Measurements from ENCODE around the gene LEF1. TPM values are rescaled to one million over a fixed set of nuclear protein-coding genes. Genes with fewer than 3 reads are reported as not detected.

LEF1 gene
- polyA plus RNA-seq, 1 donor (not counting 4 experiments of a cell fraction or from before 2014, with no cell fraction given) = 1.5 TPM

DNA sequence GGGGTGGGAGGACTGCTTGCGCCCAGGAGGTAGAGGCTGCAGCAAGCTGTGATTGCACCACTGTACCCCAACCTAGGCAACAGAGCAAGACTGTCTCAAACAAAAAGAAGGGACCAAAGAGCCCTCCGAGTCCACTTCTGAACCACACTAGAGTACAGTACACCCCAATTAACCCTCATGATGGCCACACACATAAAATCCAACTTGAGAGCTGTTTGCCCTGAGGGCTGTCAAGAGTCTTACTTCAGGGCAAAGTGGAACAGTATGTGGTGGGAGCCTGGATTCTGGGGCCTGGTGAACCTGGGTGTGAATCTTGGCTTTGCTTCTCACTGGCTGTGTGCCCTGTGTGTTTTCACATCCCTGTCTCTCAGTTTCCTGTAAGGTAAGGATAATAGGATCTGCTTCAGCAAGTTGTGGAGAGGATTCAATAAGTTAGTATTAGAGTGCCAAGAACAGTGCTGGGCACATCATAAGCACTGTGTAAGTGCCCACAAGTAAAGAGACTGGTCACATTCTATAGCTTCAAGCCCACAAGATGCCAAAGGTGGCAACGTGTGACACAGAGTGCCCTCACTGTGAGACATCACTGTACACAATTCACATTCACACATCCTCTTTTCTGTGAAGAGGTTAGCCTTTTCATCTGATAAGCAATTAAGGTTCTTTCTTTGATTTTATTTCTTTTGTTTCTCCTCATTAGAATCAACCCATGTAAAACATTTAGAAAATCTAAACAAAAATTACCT, 52.1 kb downstream of the LEF1 start:
- dilution Hi-C loops (cut with MboI; ENCODE audit: extremely low pct_ligation_motif_present, low sequenced_read_pairs) = no loop called here
- no peaks in the 10 kb centered on the region for H3K4me1 ChIP-seq (ENCODE audit: control insufficient read depth, extremely low read depth, insufficient read depth, low read length)
- H3K9me1 ChIP-seq (ENCODE audit: control insufficient read depth, extremely low read depth, insufficient read depth, low read length) = no peaks in the 10 kb centered on the region
- no peaks in the 10 kb centered on the region for H3K9me3 ChIP-seq (ENCODE audit: control insufficient read depth, low read depth, low read length)
- H3K27ac ChIP-seq (ENCODE audit: control insufficient read depth, insufficient read depth, low read length) = no peak overlapping the region
- FAIRE-seq (no peak), DNase-seq (ENCODE audit: low read depth, low spot score) (no peak)
- no peak for TF ChIP-seq EZH2 (IDR thresholded peaks at IDR 0.05; ENCODE audit: low read length)
- no peak overlapping the region for H3K4me3 ChIP-seq (ENCODE audit: control insufficient read depth in 2 of 3, extremely low read depth in 1 of 3, insufficient read depth in 2 of 3, low read depth in 1 of 3, low read length in 3 of 3)
- no peaks in the 10 kb centered on the region for H3K27me3 ChIP-seq (ENCODE audit: control insufficient read depth, extremely low read depth, insufficient read depth, low read length)
- no peaks in the 10 kb centered on the region for H4K20me1 ChIP-seq (ENCODE audit: control insufficient read depth, extremely low read depth, insufficient read depth, low read length)
- H3K9ac ChIP-seq (ENCODE audit: control insufficient read depth, extremely low read depth, insufficient read depth, low read length) = no peak overlapping the region
- H2AFZ ChIP-seq (ENCODE audit: control insufficient read depth, low read length) = no peak overlapping the region
- no peaks in the 10 kb centered on the region for H3K79me2 ChIP-seq (ENCODE audit: control insufficient read depth, insufficient read depth, low read length)
- H3K36me3 ChIP-seq (ENCODE audit: control insufficient read depth in 2 of 2, extremely low read depth in 1 of 2, insufficient read depth in 2 of 2, low read length in 2 of 2) = no peaks in the 10 kb centered on the region
- no peak overlapping the region for H3K4me2 ChIP-seq (ENCODE audit: control insufficient read depth, extremely low read depth, insufficient read depth, low read depth, low read length)

- no peak overlapping the region for H3K4me3 ChIP-seq (ENCODE audit: control insufficient read depth in 2 of 3, extremely low read depth in 1 of 3, insufficient read depth in 2 of 3, low read depth in 1 of 3, low read length in 3 of 3)
- H3K4me1 ChIP-seq (ENCODE audit: control insufficient read depth, extremely low read depth, insufficient read depth, low read length) = no peaks in the 10 kb centered on the region
- H3K9ac ChIP-seq (ENCODE audit: control insufficient read depth, extremely low read depth, insufficient read depth, low read length) = no peak overlapping the region
- H4K20me1 ChIP-seq (ENCODE audit: control insufficient read depth, extremely low read depth, insufficient read depth, low read length) = no peaks in the 10 kb centered on the region
- H3K36me3 ChIP-seq (ENCODE audit: control insufficient read depth in 2 of 2, extremely low read depth in 1 of 2, insufficient read depth in 2 of 2, low read length in 2 of 2) = no peaks in the 10 kb centered on the region
- no peak overlapping the region for H3K27ac ChIP-seq (ENCODE audit: control insufficient read depth, insufficient read depth, low read length)
- no peaks in the 10 kb centered on the region for H3K9me1 ChIP-seq (ENCODE audit: control insufficient read depth, extremely low read depth, insufficient read depth, low read length)
- H3K4me2 ChIP-seq (ENCODE audit: control insufficient read depth, extremely low read depth, insufficient read depth, low read depth, low read length) = no peak overlapping the region
- H2AFZ ChIP-seq (ENCODE audit: control insufficient read depth, low read length) = no peak overlapping the region
- TF ChIP-seq, protein P1, sequence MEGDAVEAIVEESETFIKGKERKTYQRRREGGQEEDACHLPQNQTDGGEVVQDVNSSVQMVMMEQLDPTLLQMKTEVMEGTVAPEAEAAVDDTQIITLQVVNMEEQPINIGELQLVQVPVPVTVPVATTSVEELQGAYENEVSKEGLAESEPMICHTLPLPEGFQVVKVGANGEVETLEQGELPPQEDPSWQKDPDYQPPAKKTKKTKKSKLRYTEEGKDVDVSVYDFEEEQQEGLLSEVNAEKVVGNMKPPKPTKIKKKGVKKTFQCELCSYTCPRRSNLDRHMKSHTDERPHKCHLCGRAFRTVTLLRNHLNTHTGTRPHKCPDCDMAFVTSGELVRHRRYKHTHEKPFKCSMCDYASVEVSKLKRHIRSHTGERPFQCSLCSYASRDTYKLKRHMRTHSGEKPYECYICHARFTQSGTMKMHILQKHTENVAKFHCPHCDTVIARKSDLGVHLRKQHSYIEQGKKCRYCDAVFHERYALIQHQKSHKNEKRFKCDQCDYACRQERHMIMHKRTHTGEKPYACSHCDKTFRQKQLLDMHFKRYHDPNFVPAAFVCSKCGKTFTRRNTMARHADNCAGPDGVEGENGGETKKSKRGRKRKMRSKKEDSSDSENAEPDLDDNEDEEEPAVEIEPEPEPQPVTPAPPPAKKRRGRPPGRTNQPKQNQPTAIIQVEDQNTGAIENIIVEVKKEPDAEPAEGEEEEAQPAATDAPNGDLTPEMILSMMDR (optimal IDR thresholded peaks at IDR 0.05 in 1 of 3, IDR thresholded peaks at IDR 0.05 in 1 of 3, conservative IDR thresholded peaks at IDR 0.05 in 1 of 3; ENCODE audit: extremely low read depth in 1 of 3, insufficient read depth in 2 of 3, low read length in 3 of 3) = no peak
- TF ChIP-seq EZH2 (IDR thresholded peaks at IDR 0.05; ENCODE audit: low read length) = no peak
- H3K9me3 ChIP-seq (ENCODE audit: control insufficient read depth, low read depth, low read length) = no peaks in the 10 kb centered on the region
- DNase-seq (ENCODE audit: low read depth, low spot score) (no peak), FAIRE-seq (no peak)
- no peaks in the 10 kb centered on the region for H3K27me3 ChIP-seq (ENCODE audit: control insufficient read depth, extremely low read depth, insufficient read depth, low read length)
- H3K79me2 ChIP-seq (ENCODE audit: control insufficient read depth, insufficient read depth, low read length) = no peaks in the 10 kb centered on the region
- dilution Hi-C loops (cut with MboI; ENCODE audit: extremely low pct_ligation_motif_present, low sequenced_read_pairs) = no loop called here
Measured at GRCh38 chr4:108115168-108115526, 53.6 kb downstream of the LEF1 start.

GRCh38 chr4:108114503-108114902, 54.2 kb downstream of the LEF1 start:
- DNase-seq (ENCODE audit: low read depth, low spot score) = no peak
- no peak overlapping the region for H3K4me3 ChIP-seq (ENCODE audit: control insufficient read depth in 2 of 3, extremely low read depth in 1 of 3, insufficient read depth in 2 of 3, low read depth in 1 of 3, low read length in 3 of 3)
- no peak for FAIRE-seq

More at GRCh38 chr4:108114503-108114902, 54.2 kb downstream of the LEF1 start:
- Histone ChIP-seq H4K20me1 (ENCODE audit: control insufficient read depth, extremely low read depth, insufficient read depth, low read length) (no peaks in the 10 kb centered on the region), H3K9ac (ENCODE audit: control insufficient read depth, extremely low read depth, insufficient read depth, low read length) (no peak overlapping the region), H3K79me2 (ENCODE audit: control insufficient read depth, insufficient read depth, low read length) (no peaks in the 10 kb centered on the region), H3K9me1 (ENCODE audit: control insufficient read depth, extremely low read depth, insufficient read depth, low read length) (no peaks in the 10 kb centered on the region), H3K36me3 (ENCODE audit: control insufficient read depth in 2 of 2, extremely low read depth in 1 of 2, insufficient read depth in 2 of 2, low read length in 2 of 2) (no peaks in the 10 kb centered on the region), H2AFZ (ENCODE audit: control insufficient read depth, low read length) (no peak overlapping the region), H3K27me3 (ENCODE audit: control insufficient read depth, extremely low read depth, insufficient read depth, low read length) (no peaks in the 10 kb centered on the region), H3K4me1 (ENCODE audit: control insufficient read depth, extremely low read depth, insufficient read depth, low read length) (no peaks in the 10 kb centered on the region), H3K9me3 (ENCODE audit: control insufficient read depth, low read depth, low read length) (no peaks in the 10 kb centered on the region), H3K27ac (ENCODE audit: control insufficient read depth, insufficient read depth, low read length) (no peak overlapping the region), H3K4me2 (ENCODE audit: control insufficient read depth, extremely low read depth, insufficient read depth, low read depth, low read length) (no peak overlapping the region)
- dilution Hi-C loops (cut with MboI; ENCODE audit: extremely low pct_ligation_motif_present, low sequenced_read_pairs) = no loop called here
- TF ChIP-seq, protein P1 (optimal IDR thresholded peaks at IDR 0.05 in 1 of 3, IDR thresholded peaks at IDR 0.05 in 1 of 3, conservative IDR thresholded peaks at IDR 0.05 in 1 of 3; ENCODE audit: extremely low read depth in 1 of 3, insufficient read depth in 2 of 3, low read length in 3 of 3) = no peak
- TF ChIP-seq EZH2 (IDR thresholded peaks at IDR 0.05; ENCODE audit: low read length) = no peak
